ENCODE results near the gene FAM167B.
A peak's percentile ranks its signal among the peaks of the same experiment; 100 is the strongest.

The FAM167B gene

GRCh38 chr1:32223683-32224082 lies 23.3 kb upstream of the FAM167B start:
- DNase-seq (ENCODE audit: low spot score): no peak

GRCh38 chr1:32224285-32224684 lies 22.7 kb upstream of the FAM167B start:
- no peak for DNase-seq (ENCODE audit: low spot score)

GRCh38 chr1:32228771-32229170 lies 18.3 kb upstream of the FAM167B start:
- no peak for DNase-seq (ENCODE audit: low spot score)

GRCh38 chr1:32231843-32232432 lies 15.1 kb upstream of the FAM167B start:
- DNase-seq (ENCODE audit: low spot score): no peak

GRCh38 chr1:32232558-32233304 lies 14.3 kb upstream of the FAM167B start:
- no peak for DNase-seq (ENCODE audit: low spot score)

- no peak for DNase-seq (ENCODE audit: low spot score)
Observed at GRCh38 chr1:32234792-32235191, 12.2 kb upstream of the FAM167B start.

- DNase-seq (ENCODE audit: low spot score): no peak
Observed at GRCh38 chr1:32239337-32239736, 7.7 kb upstream of the FAM167B start.

- no peak for DNase-seq (ENCODE audit: low spot score)
Observed at GRCh38 chr1:32239790-32240139, 7.3 kb upstream of the FAM167B start.

- DNase-seq (ENCODE audit: low spot score): peak; percentile 94
Observed at GRCh38 chr1:32240140-32240951, 6.7 kb upstream of the FAM167B start.

GRCh38 chr1:32241001-32241763 lies 5.8 kb upstream of the FAM167B start:
- DNase-seq (ENCODE audit: low spot score): peak; percentile 79

GRCh38 chr1:32242341-32242851 lies 4.6 kb upstream of the FAM167B start:
- no peak for DNase-seq (ENCODE audit: low spot score)

- DNase-seq (ENCODE audit: low spot score): no peak
Observed at GRCh38 chr1:32247452-32247851, 430 bp downstream of the FAM167B start.

GRCh38 chr1:32247983-32248889 lies 1.2 kb downstream of the FAM167B start:
- DNase-seq (ENCODE audit: low spot score): peak; percentile 88

- DNase-seq (ENCODE audit: low spot score): no peak
Observed at GRCh38 chr1:32249831-32250525, 3.0 kb downstream of the FAM167B start.

GRCh38 chr1:32250893-32251716 lies 4.1 kb downstream of the FAM167B start, which contains the start of gene LCK:
Gene LCK (plus strand): TSS chr1:32251265. CDS start chr1:32274330, 23,065 bp downstream.
- DNase-seq (ENCODE audit: low spot score): no peak

- no peak for DNase-seq (ENCODE audit: low spot score)
Observed at GRCh38 chr1:32255072-32256071, 8.3 kb downstream of the FAM167B start.

- no peak for DNase-seq (ENCODE audit: low spot score)
Observed at GRCh38 chr1:32256473-32257226, 9.6 kb downstream of the FAM167B start.

GRCh38 chr1:32257227-32257508 lies 10.1 kb downstream of the FAM167B start:
- DNase-seq (ENCODE audit: low spot score): no peak
